Medulla oblongata (tissue), 1 donor: ENCODE measurements around the gene ARMC3.

Experiments used
- DNase-seq: peaks from one replicate; pipeline ENCODE4 v3.0.0-alpha.2; 2015; ENCODE audit errors: extremely low spot score

ARMC3 gene

GRCh38 chr10:22992621-22993020 is 64.8 kb downstream of the ARMC3 start:
- DNase-seq, result no peak

- DNase-seq, result no peak
Observed at GRCh38 chr10:22993314-22993713, 65.5 kb downstream of the ARMC3 start.

- no peak for DNase-seq
Observed at GRCh38 chr10:22997096-22997495, 69.2 kb downstream of the ARMC3 start.

GRCh38 chr10:22998091-22998490 is 70.2 kb downstream of the ARMC3 start:
- DNase-seq, result no peak

- no peak for DNase-seq
Observed at GRCh38 chr10:22999942-23000341, 72.1 kb downstream of the ARMC3 start.

- no peak for DNase-seq
Observed at GRCh38 chr10:23001901-23002516, 74.2 kb downstream of the ARMC3 start.

- DNase-seq, result no peak
Observed at GRCh38 chr10:23005150-23005549, 77.3 kb downstream of the ARMC3 start.

- DNase-seq, result peak; percentile 69
Observed at GRCh38 chr10:23013581-23014335, 85.9 kb downstream of the ARMC3 start.

- DNase-seq, result no peak
Observed at GRCh38 chr10:23015021-23015707, 87.3 kb downstream of the ARMC3 start.

- no peak for DNase-seq
Observed at GRCh38 chr10:23016636-23017035, 88.8 kb downstream of the ARMC3 start.

GRCh38 chr10:23019633-23020032 is 91.8 kb downstream of the ARMC3 start:
- DNase-seq, result no peak

- DNase-seq, result no peak
Observed at GRCh38 chr10:23021430-23021829, 93.6 kb downstream of the ARMC3 start.

- DNase-seq, result no peak
Observed at GRCh38 chr10:23024002-23024401, 96.1 kb downstream of the ARMC3 start.

GRCh38 chr10:23031318-23031717 is 103.5 kb downstream of the ARMC3 start:
- DNase-seq, result no peak

- no peak for DNase-seq
Observed at GRCh38 chr10:23034790-23035189, 106.9 kb downstream of the ARMC3 start.

GRCh38 chr10:23035569-23035968 is 107.7 kb downstream of the ARMC3 start:
- no peak for DNase-seq

- DNase-seq, result peak; percentile 47
Observed at GRCh38 chr10:23037152-23037551, 109.3 kb downstream of the ARMC3 start.

GRCh38 chr10:23037561-23037960 is 109.7 kb downstream of the ARMC3 start:
- peak; percentile 95 for DNase-seq

GRCh38 chr10:23038172-23038571 is 110.3 kb downstream of the ARMC3 start:
- no peak for DNase-seq

- DNase-seq, result no peak
Observed at GRCh38 chr10:23040002-23040401, 112.1 kb downstream of the ARMC3 start.

- no peak for DNase-seq
Observed at GRCh38 chr10:23046027-23046426, 118.2 kb downstream of the ARMC3 start.

- DNase-seq, result no peak
Observed at GRCh38 chr10:23047201-23048050, 119.6 kb downstream of the ARMC3 start.
